ENCODE results near the gene HIF1A. TPM values are rescaled to one million over a fixed set of nuclear protein-coding genes. Genes with fewer than 3 reads are reported as not detected.

Gene HIF1A
- total RNA-seq, 1 donor from 2014 or later, result 137 TPM

GRCh38 chr14:61651355-61651754 is 44.0 kb upstream of the HIF1A start:
- no peak for TF ChIP-seq CTCF (IDR thresholded peaks at IDR 0.05; ENCODE audit: unreplicated experiment)
- Mint-ChIP-seq H3K36me3 (ENCODE audit: insufficient read depth) (no peaks in the 10 kb centered on the region), H3K4me3 (ENCODE audit: low read depth) (no peak overlapping the region), H3K27me3 (peaks cover 8% of the 10 kb centered on the region), H3K27ac (no peak overlapping the region), H3K4me1 (ENCODE audit: low read depth) (no peaks in the 10 kb centered on the region), H3K9me3 (ENCODE audit: low read depth) (no peaks in the 10 kb centered on the region)
- DNase-seq (ENCODE audit: low spot score, unreplicated experiment), result no peak

- TF ChIP-seq CTCF (IDR thresholded peaks at IDR 0.05; ENCODE audit: unreplicated experiment), result no peak
- no peak for DNase-seq (ENCODE audit: low spot score, unreplicated experiment)
- Mint-ChIP-seq H3K36me3 (ENCODE audit: insufficient read depth) (no peaks in the 10 kb centered on the region), H3K27me3 (peaks cover 8% of the 10 kb centered on the region), H3K9me3 (ENCODE audit: low read depth) (no peaks in the 10 kb centered on the region), H3K27ac (no peak overlapping the region), H3K4me3 (ENCODE audit: low read depth) (no peak overlapping the region), H3K4me1 (ENCODE audit: low read depth) (no peaks in the 10 kb centered on the region)
Measured at GRCh38 chr14:61652526-61653262, 42.6 kb upstream of the HIF1A start.

GRCh38 chr14:61653507-61653906 is 41.8 kb upstream of the HIF1A start:
- no peak for TF ChIP-seq CTCF (IDR thresholded peaks at IDR 0.05; ENCODE audit: unreplicated experiment)
- no peak overlapping the region for H3K4me3 Mint-ChIP-seq (ENCODE audit: low read depth)
- peaks cover 8% of the 10 kb centered on the region for H3K27me3 Mint-ChIP-seq
- DNase-seq (ENCODE audit: low spot score, unreplicated experiment), result no peak
- no peaks in the 10 kb centered on the region for H3K9me3 Mint-ChIP-seq (ENCODE audit: low read depth)
- no peaks in the 10 kb centered on the region for H3K4me1 Mint-ChIP-seq (ENCODE audit: low read depth)
- H3K27ac Mint-ChIP-seq, result no peak overlapping the region
- no peaks in the 10 kb centered on the region for H3K36me3 Mint-ChIP-seq (ENCODE audit: insufficient read depth)

GRCh38 chr14:61654026-61654425 is 41.3 kb upstream of the HIF1A start:
- Mint-ChIP-seq H3K4me1 (ENCODE audit: low read depth) (no peaks in the 10 kb centered on the region), H3K27ac (no peak overlapping the region), H3K36me3 (ENCODE audit: insufficient read depth) (no peaks in the 10 kb centered on the region), H3K4me3 (ENCODE audit: low read depth) (no peak overlapping the region), H3K27me3 (peaks cover 8% of the 10 kb centered on the region), H3K9me3 (ENCODE audit: low read depth) (no peaks in the 10 kb centered on the region)
- no peak for DNase-seq (ENCODE audit: low spot score, unreplicated experiment)
- TF ChIP-seq CTCF (IDR thresholded peaks at IDR 0.05; ENCODE audit: unreplicated experiment), result no peak

DNA sequence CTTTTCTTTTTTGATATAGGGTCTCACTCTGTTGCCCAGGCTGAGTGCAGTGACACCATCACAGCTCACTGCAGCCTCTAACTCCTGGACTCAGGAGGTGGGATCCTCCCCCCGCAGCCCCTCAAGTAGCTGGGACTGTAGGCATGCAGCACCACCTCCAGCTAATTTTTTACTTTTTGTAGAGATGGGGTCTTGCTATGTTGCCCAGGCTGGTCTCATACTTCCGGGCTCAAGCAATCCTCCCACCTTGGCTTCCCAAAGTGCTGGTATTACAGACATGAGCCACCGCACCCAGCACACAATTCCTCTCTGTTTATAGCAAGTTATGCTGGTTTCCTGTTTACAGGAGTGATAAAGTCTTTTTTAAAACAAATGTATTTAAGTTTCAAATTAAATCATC is 39.5 kb upstream of the HIF1A start:
- Mint-ChIP-seq H3K4me1 (ENCODE audit: low read depth) (no peaks in the 10 kb centered on the region), H3K27ac (no peak overlapping the region), H3K36me3 (ENCODE audit: insufficient read depth) (no peaks in the 10 kb centered on the region), H3K9me3 (ENCODE audit: low read depth) (no peaks in the 10 kb centered on the region), H3K4me3 (ENCODE audit: low read depth) (no peak overlapping the region), H3K27me3 (peaks cover 8% of the 10 kb centered on the region)
- DNase-seq (ENCODE audit: low spot score, unreplicated experiment), result no peak
- TF ChIP-seq CTCF (IDR thresholded peaks at IDR 0.05; ENCODE audit: unreplicated experiment), result no peak
